Panc1 (cell line): ENCODE data around the gene TAF13. TPM values are rescaled to one million over a fixed set of nuclear protein-coding genes. Genes with fewer than 3 reads are reported as not detected.

Source experiments
- ATAC-seq: fragments of 200-7000 bp; cut with Tn5 transposase; 2 replicates; pipeline ENCODE4 v1.9.1; 2020; ENCODE audit warnings: mild to moderate bottlenecking, moderate library complexity
- Bru-seq: library from RNA; stranded (reverse); fragments of 400-500 nt; gene quantifications from one replicate; lab custom pipeline; 2021; lab: Mats Ljungman, UMichigan
- BruChase-seq, 2 experiments: library from RNA; stranded (reverse); fragments of 400-500 nt; gene quantifications; one replicate each; lab custom pipeline; 2021; lab: Mats Ljungman, UMichigan
- BruUV-seq: library from RNA; stranded (reverse); fragments of 400-500 nt; replicated peaks from 2 replicates; lab custom pipeline; 2021; lab: Mats Ljungman, UMichigan
- CTCF ChIA-PET: fragments of 300-600 bp; sonication (Branson Sonifier 250); formaldehyde crosslinking; loops from one replicate; lab custom pipeline; 2022; ENCODE audit warnings: antibody characterized with exemption; lab: Charles Lee
- POLR2A ChIA-PET: fragments of 300-600 bp; sonication (Branson Sonifier 250); formaldehyde crosslinking; loops from one replicate; lab custom pipeline; 2022; ENCODE audit warnings: antibody characterized with exemption; lab: Charles Lee
- DNase-seq: peaks from one replicate; pipeline ENCODE4 v3.0.0-alpha.2; 2010; ENCODE audit warnings: low read depth, low spot score
- H3K27ac ChIP-seq: 2 replicates; pipeline ENCODE4 v1.5.1; 2011; ENCODE audit warnings: mild to moderate bottlenecking, low read length, inconsistent platforms
- H3K27me3 ChIP-seq: fragments of 200-500 bp; sonication (Bioruptor generic); 2 replicates; pipeline ENCODE4 v1.6.0; 2014; ENCODE audit warnings: low read length, inconsistent platforms; ENCODE audit not compliant: control insufficient read depth, insufficient read depth
- H3K36me3 ChIP-seq: fragments of 200-500 bp; sonication (Bioruptor generic); 2 replicates; pipeline ENCODE4 v1.5.1; 2014; ENCODE audit warnings: inconsistent platforms, mild to moderate bottlenecking, low read length, moderate library complexity; ENCODE audit not compliant: control insufficient read depth, insufficient read depth
- H3K4me1 ChIP-seq: 2 replicates; pipeline ENCODE4 v1.5.1; 2011; ENCODE audit warnings: inconsistent platforms, mild to moderate bottlenecking, low read length, moderate library complexity; ENCODE audit not compliant: control insufficient read depth, insufficient read depth
- H3K4me3 ChIP-seq, 2 experiments: 2 replicates each; pipeline ENCODE4 v1.5.1; 2011 to 2012; ENCODE audit warnings: low read depth in 2 of 2, low read length in 2 of 2, mild to moderate bottlenecking in 2 of 2, inconsistent platforms in 1 of 2, moderate library complexity in 1 of 2
- H3K9me3 ChIP-seq: fragments of 200-500 bp; sonication (Bioruptor generic); 2 replicates; pipeline ENCODE4 v1.5.1; 2014; ENCODE audit warnings: low read depth, mild to moderate bottlenecking, inconsistent platforms, low read length, moderate library complexity; ENCODE audit not compliant: control insufficient read depth, insufficient read depth
- POLR2AphosphoS5 ChIP-seq: IDR thresholded peaks from 2 replicates; pipeline ENCODE4 v1.6.1; 2012; ENCODE audit warnings: mild to moderate bottlenecking, low read depth, low read length, moderate library complexity
- SIN3A ChIP-seq: IDR thresholded peaks from 2 replicates; pipeline ENCODE4 v1.6.1; 2012; ENCODE audit warnings: low read depth, mild to moderate bottlenecking, low read length, moderate library complexity, borderline replicate concordance; ENCODE audit not compliant: insufficient read depth
- TCF7L2 ChIP-seq: IDR thresholded peaks from 2 replicates; pipeline ENCODE4 v1.6.1; 2011; ENCODE audit warnings: mild to moderate bottlenecking, low read depth, low read length, inconsistent platforms
- in situ Hi-C: cut with HindIII; loops from 2 replicates; pipeline ENCODE4 v1.10.0; 2016; ENCODE audit warnings: low sequenced_read_pairs, low pct_unique_long_range_greater_than_20kb
- intact Hi-C: fragments of 100-400 bp; cut with micrococcal nuclease; formaldehyde crosslinking; loops from one replicate; pipeline ENCODE4 v1.10.0; 2022; ENCODE audit not compliant: unreplicated experiment
- long read RNA-seq: library from polyadenylated mRNA; unstranded; transcript quantifications from one replicate; pipeline ENCODE4 v2.0.0, GENCODE V29; 2021; ENCODE audit not compliant: unreplicated experiment
- polyA plus RNA-seq: library from polyadenylated mRNA; unstranded; fragments of >200 nt; gene quantifications from one replicate; pipeline ENCODE4 v1.2.1, GENCODE V29; 2012; ENCODE audit warnings: missing spikeins; ENCODE audit not compliant: insufficient read length
- total RNA-seq: library from RNA; stranded (reverse); gene quantifications from one replicate; pipeline ENCODE4 v1.2.1, GENCODE V29; 2021; ENCODE audit not compliant: unreplicated experiment
- TF ChIP-seq, protein P1 (sequence below): fragments of 450-650 bp; IDR thresholded peaks from 2 replicates; pipeline ENCODE4 v1.5.1; 2017; ENCODE audit warnings: mild to moderate bottlenecking
- TF ChIP-seq, protein P2 (sequence below), 2 experiments: IDR thresholded peaks; 2 replicates each; pipeline ENCODE4 v1.6.1; 2011 to 2012; ENCODE audit warnings: low read depth in 2 of 2, control low read depth in 1 of 2, low read length in 1 of 2, mild to moderate bottlenecking in 1 of 2, moderate library complexity in 1 of 2; ENCODE audit not compliant: insufficient read depth in 1 of 2

The TAF13 gene, protein sequence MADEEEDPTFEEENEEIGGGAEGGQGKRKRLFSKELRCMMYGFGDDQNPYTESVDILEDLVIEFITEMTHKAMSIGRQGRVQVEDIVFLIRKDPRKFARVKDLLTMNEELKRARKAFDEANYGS
- total RNA-seq (28.9 TPM), Bru-seq, nascent RNA (percentile 75 among the genes with signal in this experiment), BruChase-seq, experiment 1, labeled RNA remaining after a 2-hour chase (percentile 83 among the genes with signal in this experiment), BruChase-seq, experiment 2, labeled RNA remaining after a 6-hour chase (percentile 87 among the genes with signal in this experiment)
- polyA plus RNA-seq, result 14.4 TPM
- long read RNA-seq, partial matches to known transcripts, result 3 of 3 reads
- long read RNA-seq, other reads (novel, unspliced or antisense), result 0 of 3 reads

DNA sequence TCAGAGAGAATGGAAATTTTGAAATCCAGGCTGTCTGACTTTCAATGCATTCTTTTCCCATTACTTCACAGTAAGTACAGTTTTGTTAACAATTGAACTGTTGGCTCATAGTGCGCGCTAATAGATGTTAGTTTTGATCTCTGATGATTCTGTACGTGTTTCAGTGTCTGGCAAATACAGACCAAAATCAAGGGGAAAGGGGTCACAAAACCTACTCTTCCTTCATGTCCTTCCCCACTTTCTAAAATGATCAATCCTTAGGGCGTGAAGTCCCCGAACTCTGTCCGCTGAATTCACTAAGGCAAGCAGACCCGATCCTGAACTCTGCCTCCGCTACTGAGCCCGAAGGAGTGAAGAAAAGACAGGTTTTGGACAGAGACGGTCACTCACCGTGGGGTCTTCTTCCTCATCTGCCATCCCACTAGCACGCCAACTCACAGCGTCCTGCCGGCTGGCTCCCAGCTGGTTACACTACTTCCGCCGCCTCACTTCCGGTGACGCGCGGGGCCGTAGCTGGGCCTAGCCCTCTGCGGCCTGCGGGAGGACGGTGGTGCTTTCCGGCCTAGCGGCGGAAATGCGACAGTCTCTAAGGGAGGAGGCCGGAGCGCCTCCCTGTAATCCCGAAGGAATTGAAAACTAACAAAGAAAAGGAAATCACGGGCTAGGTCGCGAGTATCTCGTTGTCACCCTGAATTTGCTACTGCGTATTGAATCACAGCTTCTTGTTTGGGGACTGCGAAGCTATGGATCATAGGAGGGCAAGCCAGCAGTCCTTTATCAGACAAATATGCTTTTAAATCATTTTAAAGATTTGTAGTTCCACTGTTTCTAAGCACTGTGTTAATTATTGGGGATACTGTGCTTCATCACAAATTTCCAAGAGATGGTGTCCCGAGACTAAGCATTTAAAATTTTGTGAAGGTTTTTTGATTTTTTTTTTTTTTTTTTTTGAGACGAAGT is at the start of gene TAF13:
TAF13 (minus strand) TSS at position 473 of the 960 bp plus-strand sequence; CDS start at position 417, 56 bp downstream.
- BruUV-seq, result TSS peak; percentile 95
- in situ Hi-C loops (no loop called here), intact Hi-C loops (no loop called here)
- DNase-seq, result peak; percentile 66
- no peaks in the 10 kb centered on the region for H3K27me3 ChIP-seq
- CTCF ChIA-PET, result no interaction called here
- H3K27ac ChIP-seq, result peak within 1 kb of the TSS; percentile 98
- H3K4me1 ChIP-seq, result peaks cover 7% of the 10 kb centered on the region; the same call in 1 of the 2 replicates
- peak; percentile 100 for ATAC-seq
- no peaks in the 10 kb centered on the region for H3K9me3 ChIP-seq
- TF ChIP-seq, protein P1, sequence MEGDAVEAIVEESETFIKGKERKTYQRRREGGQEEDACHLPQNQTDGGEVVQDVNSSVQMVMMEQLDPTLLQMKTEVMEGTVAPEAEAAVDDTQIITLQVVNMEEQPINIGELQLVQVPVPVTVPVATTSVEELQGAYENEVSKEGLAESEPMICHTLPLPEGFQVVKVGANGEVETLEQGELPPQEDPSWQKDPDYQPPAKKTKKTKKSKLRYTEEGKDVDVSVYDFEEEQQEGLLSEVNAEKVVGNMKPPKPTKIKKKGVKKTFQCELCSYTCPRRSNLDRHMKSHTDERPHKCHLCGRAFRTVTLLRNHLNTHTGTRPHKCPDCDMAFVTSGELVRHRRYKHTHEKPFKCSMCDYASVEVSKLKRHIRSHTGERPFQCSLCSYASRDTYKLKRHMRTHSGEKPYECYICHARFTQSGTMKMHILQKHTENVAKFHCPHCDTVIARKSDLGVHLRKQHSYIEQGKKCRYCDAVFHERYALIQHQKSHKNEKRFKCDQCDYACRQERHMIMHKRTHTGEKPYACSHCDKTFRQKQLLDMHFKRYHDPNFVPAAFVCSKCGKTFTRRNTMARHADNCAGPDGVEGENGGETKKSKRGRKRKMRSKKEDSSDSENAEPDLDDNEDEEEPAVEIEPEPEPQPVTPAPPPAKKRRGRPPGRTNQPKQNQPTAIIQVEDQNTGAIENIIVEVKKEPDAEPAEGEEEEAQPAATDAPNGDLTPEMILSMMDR, result no peak
- TF ChIP-seq, protein P2, sequence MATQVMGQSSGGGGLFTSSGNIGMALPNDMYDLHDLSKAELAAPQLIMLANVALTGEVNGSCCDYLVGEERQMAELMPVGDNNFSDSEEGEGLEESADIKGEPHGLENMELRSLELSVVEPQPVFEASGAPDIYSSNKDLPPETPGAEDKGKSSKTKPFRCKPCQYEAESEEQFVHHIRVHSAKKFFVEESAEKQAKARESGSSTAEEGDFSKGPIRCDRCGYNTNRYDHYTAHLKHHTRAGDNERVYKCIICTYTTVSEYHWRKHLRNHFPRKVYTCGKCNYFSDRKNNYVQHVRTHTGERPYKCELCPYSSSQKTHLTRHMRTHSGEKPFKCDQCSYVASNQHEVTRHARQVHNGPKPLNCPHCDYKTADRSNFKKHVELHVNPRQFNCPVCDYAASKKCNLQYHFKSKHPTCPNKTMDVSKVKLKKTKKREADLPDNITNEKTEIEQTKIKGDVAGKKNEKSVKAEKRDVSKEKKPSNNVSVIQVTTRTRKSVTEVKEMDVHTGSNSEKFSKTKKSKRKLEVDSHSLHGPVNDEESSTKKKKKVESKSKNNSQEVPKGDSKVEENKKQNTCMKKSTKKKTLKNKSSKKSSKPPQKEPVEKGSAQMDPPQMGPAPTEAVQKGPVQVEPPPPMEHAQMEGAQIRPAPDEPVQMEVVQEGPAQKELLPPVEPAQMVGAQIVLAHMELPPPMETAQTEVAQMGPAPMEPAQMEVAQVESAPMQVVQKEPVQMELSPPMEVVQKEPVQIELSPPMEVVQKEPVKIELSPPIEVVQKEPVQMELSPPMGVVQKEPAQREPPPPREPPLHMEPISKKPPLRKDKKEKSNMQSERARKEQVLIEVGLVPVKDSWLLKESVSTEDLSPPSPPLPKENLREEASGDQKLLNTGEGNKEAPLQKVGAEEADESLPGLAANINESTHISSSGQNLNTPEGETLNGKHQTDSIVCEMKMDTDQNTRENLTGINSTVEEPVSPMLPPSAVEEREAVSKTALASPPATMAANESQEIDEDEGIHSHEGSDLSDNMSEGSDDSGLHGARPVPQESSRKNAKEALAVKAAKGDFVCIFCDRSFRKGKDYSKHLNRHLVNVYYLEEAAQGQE (IDR thresholded peaks at IDR 0.05; ENCODE audit: insufficient read depth in 1 of 2, low read depth in 2 of 2, low read length in 1 of 2), result no peak
- TF ChIP-seq TCF7L2, result no peak
- TF ChIP-seq SIN3A, result 0 out of 2 replicates have a peak, but pooled peaks have one; percentile 82
- TF ChIP-seq POLR2AphosphoS5, result peak; percentile 93
- H3K4me3 ChIP-seq, result peak within 1 kb of the TSS; percentile 97 to 99
- peaks cover 8% of the 10 kb centered on the region; the same call in 1 of the 2 replicates for H3K36me3 ChIP-seq
- POLR2A ChIA-PET, result interaction anchor here (0.6 to 0.7 kb wide), 3 partner anchors 24 to 323 kb away, joined by 3 read pairs; no protein-coding TSS in a partner anchor

DNA sequence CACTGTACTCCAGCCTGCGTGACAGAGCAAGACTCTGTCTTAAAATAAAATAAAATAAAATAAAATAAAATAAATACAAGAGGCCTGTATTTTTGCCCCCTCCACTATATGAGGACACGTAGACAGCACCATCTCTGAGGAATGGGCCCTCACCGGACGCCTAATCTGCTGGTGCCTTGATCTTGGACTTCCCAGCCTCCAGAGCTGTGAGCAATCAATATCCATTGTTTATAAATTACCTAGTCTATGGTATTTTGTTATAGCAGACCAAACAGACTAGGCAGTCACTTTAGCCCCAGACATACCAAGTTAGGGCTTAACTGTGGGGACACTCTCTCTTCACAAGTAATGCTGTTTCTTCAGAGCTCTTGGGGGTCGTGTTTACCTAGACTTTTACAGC is 44.6 kb upstream of the TAF13 start:
- POLR2A ChIA-PET, result no interaction called here
- TF ChIP-seq, protein P1, result no peak
- no peak for TF ChIP-seq POLR2AphosphoS5
- TF ChIP-seq, protein P2 (IDR thresholded peaks at IDR 0.05; ENCODE audit: insufficient read depth in 1 of 2, low read depth in 2 of 2, low read length in 1 of 2), result no peak
- no peak for TF ChIP-seq TCF7L2
- no peak for TF ChIP-seq SIN3A
- ATAC-seq, result no peak
- CTCF ChIA-PET, result no interaction called here
- Histone ChIP-seq H3K4me3 (no peak overlapping the region), H3K27me3 (no peaks in the 10 kb centered on the region), H3K4me1 (no peaks in the 10 kb centered on the region), H3K36me3 (no peaks in the 10 kb centered on the region), H3K27ac (no peak overlapping the region), H3K9me3 (no peaks in the 10 kb centered on the region)
- in situ Hi-C loops (no loop called here), intact Hi-C loops (no loop called here)
- no peak for DNase-seq
- no TSS peak for BruUV-seq
